Liver (tissue), 9 donors: ENCODE measurements around the gene CCN5. TPM values are rescaled to one million over a fixed set of nuclear protein-coding genes. Genes with fewer than 3 reads are reported as not detected.

Experiments
- DNase-seq: peaks from one replicate; pipeline ENCODE4 v3.0.0-alpha.2; 2017; ENCODE audit warnings: low spot score
- H3K27ac ChIP-seq, 2 donors: one replicate each; pipeline ENCODE4 v1.7.0; 2013; ENCODE audit warnings: inconsistent platforms in 2 of 2, low read length in 2 of 2, control low read depth in 1 of 2, low read depth in 1 of 2, mild to moderate bottlenecking in 1 of 2
- H3K27me3 ChIP-seq, 4 donors: one replicate each; pipeline versions ENCODE4 v1.6.1 to v1.7.0; 2013; ENCODE audit warnings: low read length in 3 of 4, inconsistent platforms in 1 of 4, mild to moderate bottlenecking in 1 of 4, moderate library complexity in 1 of 4; ENCODE audit not compliant: control insufficient read depth in 4 of 4, insufficient read depth in 4 of 4
- H3K36me3 ChIP-seq, 4 donors: one replicate each; pipeline versions ENCODE4 v1.6.1 to v1.7.0; 2013; ENCODE audit warnings: low read length in 3 of 4, mild to moderate bottlenecking in 3 of 4, low read depth in 1 of 4, moderate library complexity in 1 of 4; ENCODE audit not compliant: control insufficient read depth in 4 of 4, insufficient read depth in 3 of 4
- H3K4me1 ChIP-seq, 4 donors: one replicate each; pipeline versions ENCODE4 v1.6.1 to v1.7.0; 2013; ENCODE audit warnings: low read length in 3 of 4, mild to moderate bottlenecking in 3 of 4, moderate library complexity in 1 of 4; ENCODE audit not compliant: control insufficient read depth in 4 of 4, insufficient read depth in 4 of 4
- H3K4me3 ChIP-seq, 3 donors: one replicate each; pipeline versions ENCODE4 v1.6.1 to v1.7.0; 2013; ENCODE audit warnings: low read length in 3 of 3, control low read depth in 1 of 3, low read depth in 1 of 3, mild to moderate bottlenecking in 1 of 3
- H3K9ac ChIP-seq, 2 donors: one replicate each; pipeline ENCODE4 v1.7.0; 2013; ENCODE audit warnings: low read length in 2 of 2, mild to moderate bottlenecking in 2 of 2, moderate library complexity in 2 of 2, control low read depth in 1 of 2, low read depth in 1 of 2
- H3K9me3 ChIP-seq, 4 donors: one replicate each; pipeline versions ENCODE4 v1.6.1 to v1.7.0; 2013; ENCODE audit warnings: low read length in 3 of 4; ENCODE audit not compliant: control insufficient read depth in 4 of 4
- ATF3 ChIP-seq: IDR thresholded peaks from 2 replicates; pipeline ENCODE4 v1.6.1; 2016; ENCODE audit warnings: antibody characterized with exemption
- CTCF ChIP-seq: fragments of 150-350 bp; IDR thresholded peaks from 2 replicates; pipeline ENCODE4 v1.5.1; 2017; ENCODE audit warnings: improper control_type of control experiment, low read depth, low read length; ENCODE audit not compliant: missing input control
- EGR1 ChIP-seq, 2 donors: IDR thresholded peaks; 2 replicates each; pipeline ENCODE4 v1.6.1; 2016 to 2018; ENCODE audit warnings: antibody characterized with exemption in 2 of 2, low read depth in 2 of 2
- FOXA1 ChIP-seq: IDR thresholded peaks from 2 replicates; pipeline ENCODE4 v1.6.1; 2016; ENCODE audit warnings: antibody characterized with exemption
- FOXA2 ChIP-seq: IDR thresholded peaks from 2 replicates; pipeline ENCODE4 v1.6.1; 2016; ENCODE audit warnings: antibody characterized with exemption
- GABPA ChIP-seq, 2 donors: IDR thresholded peaks in 1 of 2; conservative IDR thresholded peaks in 1 of 2; 2 replicates each; pipeline ENCODE4 v1.6.1; 2016; ENCODE audit warnings: antibody characterized with exemption in 2 of 2, mild to moderate bottlenecking in 1 of 2, moderate library complexity in 1 of 2
- HNF4A ChIP-seq, 2 donors: conservative IDR thresholded peaks; 2 replicates each; pipeline ENCODE4 v1.6.1; 2016; ENCODE audit warnings: antibody characterized with exemption in 2 of 2, mild to moderate bottlenecking in 2 of 2
- HNF4G ChIP-seq: IDR thresholded peaks from 2 replicates; pipeline ENCODE4 v1.6.1; 2016; ENCODE audit warnings: antibody characterized with exemption
- JUND ChIP-seq, 2 donors: IDR thresholded peaks; 2 replicates each; pipeline ENCODE4 v1.6.1; 2016; ENCODE audit warnings: antibody characterized with exemption in 2 of 2
- MAX ChIP-seq: IDR thresholded peaks from 2 replicates; pipeline ENCODE4 v1.6.1; 2016; ENCODE audit warnings: antibody characterized with exemption
- NR2F2 ChIP-seq: IDR thresholded peaks from 2 replicates; pipeline ENCODE4 v1.6.1; 2016; ENCODE audit warnings: antibody characterized with exemption
- RAD21 ChIP-seq, 2 donors: IDR thresholded peaks; 2 replicates each; pipeline ENCODE4 v1.6.1; 2016; ENCODE audit warnings: antibody characterized with exemption in 2 of 2, mild to moderate bottlenecking in 2 of 2
- REST ChIP-seq: IDR thresholded peaks from 2 replicates; pipeline ENCODE4 v1.6.1; 2016; ENCODE audit warnings: antibody characterized with exemption, mild to moderate bottlenecking
- RXRA ChIP-seq, 2 donors: IDR thresholded peaks; 2 replicates each; pipeline ENCODE4 v1.6.1; 2017 to 2018; ENCODE audit warnings: antibody characterized with exemption in 2 of 2, mild to moderate bottlenecking in 1 of 2
- SP1 ChIP-seq: IDR thresholded peaks from 2 replicates; pipeline ENCODE4 v1.6.1; 2018; ENCODE audit warnings: antibody characterized with exemption, mild to moderate bottlenecking
- TAF1 ChIP-seq: conservative IDR thresholded peaks from 2 replicates; pipeline ENCODE4 v1.6.1; 2016; ENCODE audit warnings: antibody characterized with exemption, mild to moderate bottlenecking
- YY1 ChIP-seq: IDR thresholded peaks from 2 replicates; pipeline ENCODE4 v1.6.1; 2016; ENCODE audit warnings: antibody characterized with exemption, mild to moderate bottlenecking
- ZBTB33 ChIP-seq: IDR thresholded peaks from 2 replicates; pipeline ENCODE4 v1.6.1; 2016; ENCODE audit warnings: antibody characterized with exemption
- WGBS: extraction: QIAGEN DNeasy Blood & Tissue Kit; methylation state at CpG from one replicate; pipeline ENCODE4 v1.1.7; 2013; 5-methylcytosine and 5-hydroxymethylcytosine counted together
- polyA plus RNA-seq, 2 donors: library from polyadenylated mRNA; stranded (reverse) in 1 of 2; unstranded in 1 of 2; fragments of 200-250 nt in 1 of 2; fragments of >200 nt in 1 of 2; fragmentation: Nextera tagmentation in 1 of 2; extraction: Ambion mirVana in 1 of 2; gene quantifications; one replicate each; pipeline versions ENCODE4 v1.2.1 to v1.2.3, GENCODE V29; 2013 to 2015
- total RNA-seq, 2 donors: library from RNA; depleted of rRNA; stranded (reverse); fragments of >200 nt; gene quantifications; one replicate each; pipeline ENCODE4 v1.2.3, GENCODE V29; 2014
- donor health status: healthy.
- donor health status: healthy.
- donor health status: healthy.
- donor health status: healthy.
- donor health status: healthy.

CCN5 gene
- total and polyA plus RNA-seq, 4 donors: 1.2 to 3.6 (median 1.9) TPM; not detected in 1

GRCh38 chr20:44701118-44701857, 13.9 kb upstream of the CCN5 start:
- Histone ChIP-seq H3K36me3 (no peaks in the 10 kb centered on the region), H3K27me3 (no peaks in the 10 kb centered on the region), H3K4me1 (no peaks in the 10 kb centered on the region), H3K9ac (no peak overlapping the region), H3K27ac (no peak overlapping the region), H3K4me3 (no peak overlapping the region), H3K9me3 (no peaks in the 10 kb centered on the region)
- no peak for DNase-seq
- TF ChIP-seq RXRA (IDR thresholded peaks at IDR 0.05) (peak in 1 of 2 donors; percentile 35), REST (no peak), FOXA1 (no peak), TAF1 (no peak), SP1 (no peak), NR2F2 (peak; percentile 77), ZBTB33 (no peak)
- 71% methylated on average over 15 of the region's 15 CpGs for WGBS

- WGBS: 80% methylated on average over 7 of the region's 7 CpGs
- H3K27ac ChIP-seq: no peak overlapping the region
Observed at GRCh38 chr20:44701858-44702256, 13.3 kb upstream of the CCN5 start.

More at GRCh38 chr20:44701858-44702256, 13.3 kb upstream of the CCN5 start:
- no peak overlapping the region for H3K4me3 ChIP-seq
- no peaks in the 10 kb centered on the region for H3K9me3 ChIP-seq
- no peaks in the 10 kb centered on the region for H3K36me3 ChIP-seq
- no peaks in the 10 kb centered on the region for H3K4me1 ChIP-seq
- H3K27me3 ChIP-seq: no peaks in the 10 kb centered on the region
- DNase-seq: no peak
- no peak overlapping the region for H3K9ac ChIP-seq
- no peak for TF ChIP-seq GABPA (IDR thresholded peaks at IDR 0.05 in 1 of 2, conservative IDR thresholded peaks at IDR 0.05 in 1 of 2)
- TF ChIP-seq FOXA1: no peak
- no peak for TF ChIP-seq HNF4G
- TF ChIP-seq RXRA (IDR thresholded peaks at IDR 0.05): no peak
- TF ChIP-seq HNF4A (conservative IDR thresholded peaks at IDR 0.05): no peak
- no peak for TF ChIP-seq CTCF
- no peak for TF ChIP-seq MAX
- no peak for TF ChIP-seq RAD21 (IDR thresholded peaks at IDR 0.05)
- no peak for TF ChIP-seq ZBTB33
- no peak for TF ChIP-seq NR2F2
- no peak for TF ChIP-seq EGR1 (IDR thresholded peaks at IDR 0.05; ENCODE audit: low read depth in 2 of 2)
- no peak for TF ChIP-seq ATF3
- no peak for TF ChIP-seq TAF1
- TF ChIP-seq REST: no peak
- no peak for TF ChIP-seq FOXA2
- TF ChIP-seq YY1: no peak
- no peak for TF ChIP-seq JUND (IDR thresholded peaks at IDR 0.05)
- no peak for TF ChIP-seq SP1
